Stimulated activated CD4-positive, alpha-beta T cell treated with anti-CD3 and anti-CD28 coated beads, Interleukin-4, amount 100 ng/mL, for 48 hours (primary cell): ENCODE results near the gene ADCY10.

Source experiments
- DNase-seq, 2 donors: peaks; one replicate each; pipeline ENCODE4 v3.0.0-alpha.2; 2020; ENCODE audit warnings: low read depth in 2 of 2

The ADCY10 gene

GRCh38 chr1:167927046-167927754, 13.3 kb upstream of the ADCY10 start:
- DNase-seq: no peak

GRCh38 chr1:167926486-167926997, 12.6 kb upstream of the ADCY10 start:
- DNase-seq: no peak

- no peak for DNase-seq
Observed at GRCh38 chr1:167924543-167925231, 10.8 kb upstream of the ADCY10 start.

GRCh38 chr1:167924102-167924501, 10.2 kb upstream of the ADCY10 start:
- no peak for DNase-seq

- no peak for DNase-seq
Observed at GRCh38 chr1:167923324-167924056, 9.6 kb upstream of the ADCY10 start.

- DNase-seq: no peak
Observed at GRCh38 chr1:167922611-167923074, 8.7 kb upstream of the ADCY10 start.

GRCh38 chr1:167922023-167922422, 8.1 kb upstream of the ADCY10 start:
- DNase-seq: no peak

DNA sequence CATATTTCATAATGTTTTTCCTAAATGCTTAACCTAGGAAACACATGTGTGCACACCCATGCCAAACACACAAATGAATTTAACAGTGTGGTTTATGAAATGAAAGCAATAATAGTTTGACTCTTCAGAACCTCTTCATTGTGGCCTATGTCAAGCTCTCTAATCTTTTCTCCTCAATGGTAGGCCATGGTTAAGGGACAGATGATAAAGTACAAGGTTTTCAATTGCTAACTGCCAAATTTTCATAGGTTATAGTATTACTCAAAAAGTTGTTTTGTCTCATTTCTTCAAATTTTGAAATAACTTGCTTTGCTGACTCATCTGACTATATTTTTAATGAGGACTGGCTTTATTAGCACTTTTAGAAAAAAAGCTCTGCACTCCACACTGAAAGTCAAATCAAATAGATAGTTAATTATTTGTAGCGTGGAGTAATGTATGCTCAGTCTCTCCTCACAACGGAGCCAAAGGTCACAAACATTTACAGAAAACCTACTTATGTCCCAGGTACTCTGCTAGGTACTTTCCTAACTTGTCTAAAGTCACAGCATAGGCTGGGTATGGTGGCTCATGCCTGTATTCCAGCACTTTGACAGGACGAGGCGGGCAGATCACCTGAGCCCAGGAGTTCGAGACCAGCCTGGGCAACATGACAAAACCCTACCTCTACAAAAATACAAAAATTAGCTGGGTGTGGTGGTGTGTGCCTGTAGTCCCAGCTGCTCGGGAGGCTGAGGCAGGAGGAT, 3.0 kb upstream of the ADCY10 start:
- DNase-seq: no peak

- DNase-seq: no peak
Observed at GRCh38 chr1:167915569-167915968, 1.6 kb upstream of the ADCY10 start.

GRCh38 chr1:167912294-167912693, 1.6 kb downstream of the ADCY10 start:
- DNase-seq: no peak

- no peak for DNase-seq
Observed at GRCh38 chr1:167911413-167911812, 2.5 kb downstream of the ADCY10 start.

DNA sequence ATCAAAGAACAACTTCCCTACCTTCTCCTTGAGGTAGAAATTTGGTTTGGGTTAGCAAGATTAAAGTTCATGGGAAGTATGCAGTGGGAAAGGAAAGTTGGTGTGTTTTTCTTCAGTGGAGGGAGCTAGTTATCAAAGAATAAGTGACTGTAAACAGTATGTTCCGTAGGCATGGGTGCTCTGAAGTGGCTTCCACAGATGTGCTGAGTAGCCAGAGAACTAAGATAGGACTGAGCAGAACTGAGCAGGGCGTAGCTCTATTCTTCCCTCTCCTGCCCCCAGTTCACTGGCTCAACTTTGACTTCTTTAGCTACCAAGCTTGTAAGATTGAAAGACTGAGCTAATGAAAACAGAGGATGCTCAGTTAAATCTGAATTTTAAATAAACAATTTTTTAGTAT, 3.4 kb downstream of the ADCY10 start:
- DNase-seq: no peak

- DNase-seq: no peak
Observed at GRCh38 chr1:167909691-167910180, 4.2 kb downstream of the ADCY10 start.

DNA sequence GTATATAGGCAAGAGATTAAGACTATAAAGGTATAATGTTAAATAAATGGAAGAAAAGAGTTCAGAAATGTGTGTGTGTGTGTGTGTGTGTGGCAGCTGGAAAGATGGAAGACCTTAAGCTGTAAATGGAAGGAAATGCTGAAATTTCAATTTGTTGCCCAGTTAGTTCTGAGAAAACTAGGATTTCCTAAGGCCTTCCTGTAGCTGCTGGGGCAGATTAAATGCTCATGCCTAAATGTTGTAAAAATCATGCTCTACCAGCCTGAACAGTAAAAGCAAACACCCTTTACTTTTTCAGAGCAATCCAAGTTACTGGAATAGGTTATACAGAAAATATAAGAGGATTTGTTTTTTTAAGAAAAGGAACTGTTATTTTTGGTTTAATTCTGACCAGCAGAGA, 8.3 kb downstream of the ADCY10 start:
- DNase-seq: no peak

GRCh38 chr1:167905182-167905581, 8.8 kb downstream of the ADCY10 start:
- DNase-seq: no peak

- DNase-seq: no peak
Observed at GRCh38 chr1:167904652-167905130, 9.2 kb downstream of the ADCY10 start.

GRCh38 chr1:167900907-167901306, 13.0 kb downstream of the ADCY10 start:
- no peak for DNase-seq

DNA sequence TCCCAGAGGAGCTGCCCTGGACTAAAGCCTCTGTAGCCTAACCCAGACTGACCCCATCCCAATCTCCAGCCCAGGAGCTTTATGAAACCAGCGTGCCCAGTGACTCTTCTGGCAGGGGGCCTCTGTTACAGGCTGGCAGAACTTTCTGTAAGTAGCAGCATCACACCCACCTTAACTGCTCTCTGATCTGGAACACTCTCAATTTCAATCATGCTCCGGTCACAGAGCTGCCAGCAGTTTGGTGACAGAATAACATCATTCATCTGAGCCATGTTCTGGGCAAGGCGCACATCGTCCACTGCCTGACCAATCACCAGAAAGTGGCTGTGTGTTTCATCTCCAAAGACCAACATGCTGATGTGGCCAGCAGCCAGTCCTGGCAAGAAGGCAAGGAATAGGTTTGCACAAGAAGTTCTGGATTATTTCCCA, 14.7 kb downstream of the ADCY10 start:
- DNase-seq: no peak

DNA sequence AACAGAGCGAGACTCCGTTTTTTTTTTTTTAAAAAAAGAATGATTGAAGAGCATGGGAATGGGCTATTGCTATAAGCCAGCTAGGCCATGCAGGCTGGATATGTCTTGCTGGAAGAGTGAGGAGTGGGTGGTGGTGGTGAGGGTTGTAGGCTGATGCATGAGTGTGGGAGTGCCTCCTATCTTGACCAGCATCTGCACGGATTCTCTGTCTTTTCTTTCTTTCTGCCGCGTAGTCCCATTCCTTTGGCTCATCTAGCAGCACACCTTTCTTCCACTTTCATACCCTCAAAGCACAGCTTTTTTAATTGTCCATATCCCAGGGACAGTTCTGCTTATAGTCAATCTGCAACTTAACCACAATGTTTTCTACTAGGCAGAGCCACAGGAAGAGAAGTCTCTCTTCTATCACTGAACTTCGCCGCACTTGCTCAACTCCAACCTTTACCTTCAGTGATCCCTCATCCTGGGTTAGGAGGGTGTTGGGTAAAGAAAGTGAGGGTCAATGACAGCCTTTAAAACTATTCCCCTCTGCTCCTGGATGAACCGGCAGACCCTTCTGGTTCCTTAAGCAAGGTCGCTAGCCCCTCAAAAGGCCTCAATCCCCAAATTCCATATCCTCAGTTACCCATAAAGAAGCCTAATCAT, 15.2 kb downstream of the ADCY10 start:
- DNase-seq: no peak

DNA sequence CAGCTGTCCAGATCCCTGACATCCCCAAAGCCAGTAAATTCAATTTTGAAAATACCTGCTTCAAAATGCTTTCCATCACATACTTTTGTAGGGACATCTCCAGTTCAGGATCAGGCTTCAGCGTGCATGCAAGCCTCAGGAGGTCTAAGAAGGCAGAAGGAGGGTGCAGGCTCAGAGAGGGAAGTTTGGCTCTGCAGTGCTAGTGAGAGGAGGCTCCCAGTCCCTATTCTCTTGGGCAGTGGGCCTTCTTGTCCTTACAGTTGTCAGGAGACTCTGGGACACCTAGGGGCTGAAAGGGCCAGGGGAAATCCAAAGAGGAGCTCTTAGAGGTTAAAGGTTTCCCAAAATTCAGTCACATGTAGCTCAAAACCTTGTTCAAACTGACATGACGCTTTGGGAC, 20.1 kb downstream of the ADCY10 start:
- DNase-seq: no peak

- no peak for DNase-seq
Observed at GRCh38 chr1:167890400-167890799, 23.5 kb downstream of the ADCY10 start.
